GM19035 (cell line): ENCODE measurements around the gene DHX15.

Experiments
- ATAC-seq: cut with Tn5 transposase; IDR thresholded peaks from one replicate; pipeline ENCODE4 v1.9.1; 2021; ENCODE audit not compliant: unreplicated experiment

Gene DHX15

GRCh38 chr4:24583451-24584210 is 723 bp downstream of the DHX15 start:
- peak; percentile 31 for ATAC-seq

GRCh38 chr4:24582235-24582832 is 2.0 kb downstream of the DHX15 start:
- ATAC-seq, result no peak

- no peak for ATAC-seq
Measured at GRCh38 chr4:24578364-24578763, 6.0 kb downstream of the DHX15 start.

GRCh38 chr4:24576276-24576675 is 8.1 kb downstream of the DHX15 start:
- ATAC-seq, result no peak

- ATAC-seq, result no peak
Measured at GRCh38 chr4:24574236-24574635, 10.1 kb downstream of the DHX15 start.

GRCh38 chr4:24573582-24573981 is 10.8 kb downstream of the DHX15 start:
- ATAC-seq, result no peak

- no peak for ATAC-seq
Measured at GRCh38 chr4:24570574-24571236, 13.6 kb downstream of the DHX15 start.

- no peak for ATAC-seq
Measured at GRCh38 chr4:24570172-24570571, 14.2 kb downstream of the DHX15 start.

- ATAC-seq, result no peak
Measured at GRCh38 chr4:24569662-24570061, 14.7 kb downstream of the DHX15 start.

- no peak for ATAC-seq
Measured at GRCh38 chr4:24568425-24568824, 15.9 kb downstream of the DHX15 start.

- ATAC-seq, result no peak
Measured at GRCh38 chr4:24565054-24565453, 19.3 kb downstream of the DHX15 start.

GRCh38 chr4:24564488-24564887 is 19.9 kb downstream of the DHX15 start:
- ATAC-seq, result no peak

- ATAC-seq, result no peak
Measured at GRCh38 chr4:24561438-24562139, 22.8 kb downstream of the DHX15 start.

- ATAC-seq, result no peak
Measured at GRCh38 chr4:24560868-24561368, 23.4 kb downstream of the DHX15 start.

- ATAC-seq, result no peak
Measured at GRCh38 chr4:24559889-24560288, 24.5 kb downstream of the DHX15 start.

- no peak for ATAC-seq
Measured at GRCh38 chr4:24559032-24559821, 25.1 kb downstream of the DHX15 start.

- no peak for ATAC-seq
Measured at GRCh38 chr4:24557026-24558025, 27.0 kb downstream of the DHX15 start.

- ATAC-seq, result no peak
Measured at GRCh38 chr4:24551492-24552289, 32.7 kb downstream of the DHX15 start.
